ENCODE results near the gene PPP4R3A.

- TF ChIP-seq EZH2 (IDR thresholded peaks at IDR 0.05; ENCODE audit: borderline replicate concordance, low read depth, low read length, poor library complexity, severe bottlenecking) = no peak
- TF ChIP-seq, protein P1, sequence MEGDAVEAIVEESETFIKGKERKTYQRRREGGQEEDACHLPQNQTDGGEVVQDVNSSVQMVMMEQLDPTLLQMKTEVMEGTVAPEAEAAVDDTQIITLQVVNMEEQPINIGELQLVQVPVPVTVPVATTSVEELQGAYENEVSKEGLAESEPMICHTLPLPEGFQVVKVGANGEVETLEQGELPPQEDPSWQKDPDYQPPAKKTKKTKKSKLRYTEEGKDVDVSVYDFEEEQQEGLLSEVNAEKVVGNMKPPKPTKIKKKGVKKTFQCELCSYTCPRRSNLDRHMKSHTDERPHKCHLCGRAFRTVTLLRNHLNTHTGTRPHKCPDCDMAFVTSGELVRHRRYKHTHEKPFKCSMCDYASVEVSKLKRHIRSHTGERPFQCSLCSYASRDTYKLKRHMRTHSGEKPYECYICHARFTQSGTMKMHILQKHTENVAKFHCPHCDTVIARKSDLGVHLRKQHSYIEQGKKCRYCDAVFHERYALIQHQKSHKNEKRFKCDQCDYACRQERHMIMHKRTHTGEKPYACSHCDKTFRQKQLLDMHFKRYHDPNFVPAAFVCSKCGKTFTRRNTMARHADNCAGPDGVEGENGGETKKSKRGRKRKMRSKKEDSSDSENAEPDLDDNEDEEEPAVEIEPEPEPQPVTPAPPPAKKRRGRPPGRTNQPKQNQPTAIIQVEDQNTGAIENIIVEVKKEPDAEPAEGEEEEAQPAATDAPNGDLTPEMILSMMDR (conservative IDR thresholded peaks at IDR 0.05; ENCODE audit: low read depth, low read length) = no peak
These were observed 53.8 kb downstream of the PPP4R3A start for GRCh38 chr14:91456283-91456682.
